ENCODE results near the gene HKDC1. TPM values are rescaled to one million over a fixed set of nuclear protein-coding genes. Genes with fewer than 3 reads are reported as not detected.
"Not testable (repeated sequence)": the region's sequence is repeated elsewhere in the genome, so short reads cannot be mapped to it uniquely, and the experiment has no call there.

HKDC1 gene
- total RNA-seq, 1 experiment from 2014 or later, result 1.7 TPM

DNA sequence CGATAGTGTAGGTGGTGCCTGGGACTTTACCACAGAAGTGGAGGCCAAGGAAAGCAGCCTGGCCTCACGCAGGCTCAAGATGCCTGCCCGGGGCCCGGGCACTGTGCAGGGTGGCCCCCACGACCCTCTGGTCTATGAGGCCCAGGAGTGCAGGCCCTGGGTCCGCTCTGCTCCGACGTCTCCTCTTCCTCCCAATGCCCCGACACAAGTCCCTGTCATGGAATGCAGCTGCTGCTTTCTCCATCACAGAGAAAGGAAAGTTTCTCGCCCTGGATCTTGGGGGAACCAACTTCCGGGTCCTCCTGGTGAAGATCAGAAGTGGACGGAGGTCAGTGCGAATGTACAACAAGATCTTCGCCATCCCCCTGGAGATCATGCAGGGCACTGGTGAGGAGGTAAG lies 29.9 kb downstream of the HKDC1 start:
- Histone ChIP-seq H3K9me3 (ENCODE audit: control insufficient read depth in 1 of 2, insufficient read depth in 1 of 2, low read depth in 1 of 2, low read length in 2 of 2) (no peaks in the 10 kb centered on the region), H3K9ac (ENCODE audit: low read length) (no peak overlapping the region), H3K36me3 (ENCODE audit: control insufficient read depth in 1 of 2, insufficient read depth in 2 of 2, low read length in 2 of 2) (no peaks in the 10 kb centered on the region), H3K27me3 (ENCODE audit: insufficient read depth, low read length) (no peaks in the 10 kb centered on the region), H3K9me2 (ENCODE audit: insufficient read depth) (no peaks in the 10 kb centered on the region), H3K4me3 (replicated peaks in 1 of 2; ENCODE audit: low read depth in 1 of 2, low read length in 2 of 2) (no peak overlapping the region), H3K79me2 (ENCODE audit: insufficient read depth, low read length) (no peaks in the 10 kb centered on the region), H4K20me1 (ENCODE audit: insufficient read depth) (no peaks in the 10 kb centered on the region), H3K4me2 (ENCODE audit: low read length) (no peak overlapping the region), H2AFZ (ENCODE audit: low read depth, low read length, poor library complexity, severe bottlenecking) (no peak overlapping the region), H3K4me1 (ENCODE audit: control insufficient read depth in 1 of 2, insufficient read depth in 2 of 2, low read length in 2 of 2) (no peaks in the 10 kb centered on the region), H3K27ac (ENCODE audit: low read depth, low read length) (no peak overlapping the region)
- POLR2A ChIA-PET, result no interaction called here
- BruUV-seq (replicated peaks), result no TSS peak
- RAD21 ChIA-PET (ENCODE audit: low non-redundant PET in 1 of 2, low total read pairs in 2 of 2, uncharacterized antibody in 2 of 2, unreplicated experiment in 2 of 2), result no interaction called here
- intact Hi-C loops (cut with micrococcal nuclease), result no loop called here
- CTCF ChIA-PET, result no interaction called here
- TF ChIP-seq ELF1 (IDR thresholded peaks at IDR 0.05; ENCODE audit: borderline replicate concordance, low read depth) (no peak), EGR1 (IDR thresholded peaks at IDR 0.05; ENCODE audit: low read depth) (no peak)
- DNase-seq (ENCODE audit: low read depth, low spot score), result no peak
- no peak for ATAC-seq

DNA sequence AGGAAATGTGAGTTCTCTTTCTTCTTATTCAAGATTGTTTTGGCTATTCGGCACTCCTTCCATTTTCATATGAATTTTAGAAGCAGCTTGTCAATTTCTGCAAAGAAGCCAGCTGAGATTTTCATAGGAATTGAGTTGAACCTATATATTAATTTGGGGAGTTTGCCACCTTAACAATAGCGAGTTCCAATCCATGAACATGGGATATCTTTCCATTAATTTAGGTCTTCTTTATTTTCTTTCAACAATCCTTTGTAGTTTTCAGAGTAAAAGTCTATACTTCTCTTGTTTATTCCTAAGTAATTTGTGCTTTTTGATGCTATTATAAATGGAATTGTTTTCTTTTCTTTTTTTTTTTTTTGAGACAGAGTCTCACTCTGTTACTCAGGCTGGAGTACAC lies 31.3 kb downstream of the HKDC1 start:
- H3K9me3 ChIP-seq (ENCODE audit: control insufficient read depth in 1 of 2, insufficient read depth in 1 of 2, low read depth in 1 of 2, low read length in 2 of 2); H3K4me2 ChIP-seq (ENCODE audit: low read length); CTCF ChIA-PET; ATAC-seq; RAD21 ChIA-PET (ENCODE audit: low non-redundant PET in 1 of 2, low total read pairs in 2 of 2, uncharacterized antibody in 2 of 2, unreplicated experiment in 2 of 2); BruUV-seq (replicated peaks); H3K27me3 ChIP-seq (ENCODE audit: insufficient read depth, low read length); H3K4me3 ChIP-seq (replicated peaks in 1 of 2; ENCODE audit: low read depth in 1 of 2, low read length in 2 of 2); H4K20me1 ChIP-seq (ENCODE audit: insufficient read depth); intact Hi-C loops (cut with micrococcal nuclease); H2AFZ ChIP-seq (ENCODE audit: low read depth, low read length, poor library complexity, severe bottlenecking); H3K4me1 ChIP-seq (ENCODE audit: control insufficient read depth in 1 of 2, insufficient read depth in 2 of 2, low read length in 2 of 2); POLR2A ChIA-PET; H3K27ac ChIP-seq (ENCODE audit: low read depth, low read length); H3K79me2 ChIP-seq (ENCODE audit: insufficient read depth, low read length); H3K36me3 ChIP-seq (ENCODE audit: control insufficient read depth in 1 of 2, insufficient read depth in 2 of 2, low read length in 2 of 2); DNase-seq (ENCODE audit: low read depth, low spot score); H3K9me2 ChIP-seq (ENCODE audit: insufficient read depth); H3K9ac ChIP-seq (ENCODE audit: low read length): not testable (repeated sequence)

DNA sequence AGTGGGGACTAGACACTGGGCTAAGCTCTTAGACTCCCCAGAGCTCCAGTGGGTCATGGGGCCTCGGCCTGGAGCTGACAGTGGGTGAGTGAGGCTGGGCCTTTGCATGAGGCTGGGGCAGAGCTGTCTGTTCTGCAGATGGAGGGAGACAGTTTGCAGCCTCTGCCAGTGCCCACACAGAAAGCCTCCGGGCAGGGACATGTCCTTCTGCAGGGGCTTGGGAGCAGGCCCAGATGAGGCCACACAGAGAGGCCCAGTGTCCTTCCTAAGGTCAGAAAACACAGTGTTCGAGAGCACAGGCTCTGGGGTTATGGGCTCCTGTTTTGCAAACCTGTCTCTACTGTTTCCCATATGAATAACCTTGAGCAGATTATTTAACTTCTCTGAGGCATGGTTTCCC lies 33.0 kb downstream of the HKDC1 start:
- ATAC-seq, result no peak
- RAD21 ChIA-PET (ENCODE audit: low non-redundant PET in 1 of 2, low total read pairs in 2 of 2, uncharacterized antibody in 2 of 2, unreplicated experiment in 2 of 2), result interaction anchor here in 1 of 2 experiments (0.6 kb wide), 1 partner anchor 30 kb away, joined by 6 read pairs; no protein-coding TSS in a partner anchor
- CTCF ChIA-PET, result interaction anchor here (0.5 kb wide), 1 partner anchor 177 kb away, joined by 5 read pairs; no protein-coding TSS in a partner anchor
- H3K36me3 ChIP-seq (ENCODE audit: control insufficient read depth in 1 of 2, insufficient read depth in 2 of 2, low read length in 2 of 2), result no peaks in the 10 kb centered on the region
- H3K4me2 ChIP-seq (ENCODE audit: low read length), result no peak overlapping the region
- TF ChIP-seq, protein P1, sequence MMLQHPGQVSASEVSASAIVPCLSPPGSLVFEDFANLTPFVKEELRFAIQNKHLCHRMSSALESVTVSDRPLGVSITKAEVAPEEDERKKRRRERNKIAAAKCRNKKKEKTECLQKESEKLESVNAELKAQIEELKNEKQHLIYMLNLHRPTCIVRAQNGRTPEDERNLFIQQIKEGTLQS (IDR thresholded peaks at IDR 0.05), result no peak
- TF ChIP-seq POLR2A (IDR thresholded peaks at IDR 0.05; ENCODE audit: borderline replicate concordance, extremely low read depth, insufficient read depth, insufficient read length) (no peak), TCF7L2 (IDR thresholded peaks at IDR 0.05; ENCODE audit: borderline replicate concordance, extremely low read depth, insufficient read depth, insufficient read length) (no peak), SIN3A (IDR thresholded peaks at IDR 0.05; ENCODE audit: low read depth) (no peak), YY1 (IDR thresholded peaks at IDR 0.05; ENCODE audit: extremely low read depth, insufficient replicate concordance, low read depth, low read length) (no peak), SP1 (IDR thresholded peaks at IDR 0.05; ENCODE audit: low read depth) (no peak), JUND (IDR thresholded peaks at IDR 0.05) (no peak)
- TF ChIP-seq, protein P2, sequence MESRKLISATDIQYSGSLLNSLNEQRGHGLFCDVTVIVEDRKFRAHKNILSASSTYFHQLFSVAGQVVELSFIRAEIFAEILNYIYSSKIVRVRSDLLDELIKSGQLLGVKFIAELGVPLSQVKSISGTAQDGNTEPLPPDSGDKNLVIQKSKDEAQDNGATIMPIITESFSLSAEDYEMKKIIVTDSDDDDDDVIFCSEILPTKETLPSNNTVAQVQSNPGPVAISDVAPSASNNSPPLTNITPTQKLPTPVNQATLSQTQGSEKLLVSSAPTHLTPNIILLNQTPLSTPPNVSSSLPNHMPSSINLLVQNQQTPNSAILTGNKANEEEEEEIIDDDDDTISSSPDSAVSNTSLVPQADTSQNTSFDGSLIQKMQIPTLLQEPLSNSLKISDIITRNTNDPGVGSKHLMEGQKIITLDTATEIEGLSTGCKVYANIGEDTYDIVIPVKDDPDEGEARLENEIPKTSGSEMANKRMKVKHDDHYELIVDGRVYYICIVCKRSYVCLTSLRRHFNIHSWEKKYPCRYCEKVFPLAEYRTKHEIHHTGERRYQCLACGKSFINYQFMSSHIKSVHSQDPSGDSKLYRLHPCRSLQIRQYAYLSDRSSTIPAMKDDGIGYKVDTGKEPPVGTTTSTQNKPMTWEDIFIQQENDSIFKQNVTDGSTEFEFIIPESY (IDR thresholded peaks at IDR 0.05; ENCODE audit: extremely low read depth, insufficient replicate concordance, low read length), result no peak
- TF ChIP-seq, protein P3, sequence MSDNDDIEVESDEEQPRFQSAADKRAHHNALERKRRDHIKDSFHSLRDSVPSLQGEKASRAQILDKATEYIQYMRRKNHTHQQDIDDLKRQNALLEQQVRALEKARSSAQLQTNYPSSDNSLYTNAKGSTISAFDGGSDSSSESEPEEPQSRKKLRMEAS (IDR thresholded peaks at IDR 0.05), result no peak
- no peaks in the 10 kb centered on the region for H3K79me2 ChIP-seq (ENCODE audit: insufficient read depth, low read length)
- H3K4me3 ChIP-seq (replicated peaks in 1 of 2; ENCODE audit: low read depth in 1 of 2, low read length in 2 of 2), result no peak overlapping the region
- BruUV-seq (replicated peaks), result no TSS peak
- H2AFZ ChIP-seq (ENCODE audit: low read depth, low read length, poor library complexity, severe bottlenecking), result no peak overlapping the region
- no peaks in the 10 kb centered on the region for H4K20me1 ChIP-seq (ENCODE audit: insufficient read depth)
- intact Hi-C loops (cut with micrococcal nuclease), result no loop called here
- H3K9me2 ChIP-seq (ENCODE audit: insufficient read depth), result no peaks in the 10 kb centered on the region
- no peaks in the 10 kb centered on the region; a peak in 1 of 4 replicates for H3K4me1 ChIP-seq (ENCODE audit: control insufficient read depth in 1 of 2, insufficient read depth in 2 of 2, low read length in 2 of 2)
- POLR2A ChIA-PET, result no interaction called here
- H3K27ac ChIP-seq (ENCODE audit: low read depth, low read length), result no peak overlapping the region
- H3K27me3 ChIP-seq (ENCODE audit: insufficient read depth, low read length), result no peaks in the 10 kb centered on the region
- no peak for DNase-seq (ENCODE audit: low read depth, low spot score)
- H3K9me3 ChIP-seq (ENCODE audit: control insufficient read depth in 1 of 2, insufficient read depth in 1 of 2, low read depth in 1 of 2, low read length in 2 of 2), result no peaks in the 10 kb centered on the region
- H3K9ac ChIP-seq (ENCODE audit: low read length), result no peak overlapping the region
